MM.1S (cell line): Measurements from ENCODE around the gene FRY.

Experiments
- DNase-seq: peaks from one replicate; pipeline ENCODE4 v3.0.0-alpha.2; 2015
- H2AFZ ChIP-seq: fragments of 300-600 bp; sonication (generic); 2 replicates; pipeline ENCODE4 v1.6.0; 2016; ENCODE audit warnings: antibody characterized with exemption, low read length
- H3F3A ChIP-seq: fragments of 300-600 bp; sonication (generic); 2 replicates; pipeline ENCODE4 v1.6.1; 2016; ENCODE audit warnings: mild to moderate bottlenecking, antibody characterized with exemption, low read length, moderate library complexity, mixed read lengths; ENCODE audit not compliant: insufficient read depth
- H3K27ac ChIP-seq: fragments of 300-600 bp; sonication (generic); 2 replicates; pipeline ENCODE4 v1.5.1; 2016; ENCODE audit warnings: mild to moderate bottlenecking, low read length
- H3K27me3 ChIP-seq: fragments of 300-600 bp; sonication (generic); replicated peaks from 2 replicates; pipeline ENCODE4 v1.6.0; 2016; ENCODE audit warnings: low read length; ENCODE audit not compliant: insufficient read depth
- H3K36me3 ChIP-seq: fragments of 300-600 bp; sonication (generic); replicated peaks from 2 replicates; pipeline ENCODE4 v1.6.1; 2016; ENCODE audit warnings: mild to moderate bottlenecking, low read length, mixed read lengths; ENCODE audit not compliant: insufficient read depth
- H3K4me1 ChIP-seq: fragments of 300-600 bp; sonication (generic); 2 replicates; pipeline ENCODE4 v1.6.1; 2016; ENCODE audit warnings: low read length, mixed read lengths
- H3K4me2 ChIP-seq: fragments of 300-600 bp; sonication (generic); 2 replicates; pipeline ENCODE4 v1.6.0; 2016; ENCODE audit warnings: low read depth, low read length
- H3K4me3 ChIP-seq: fragments of 300-600 bp; sonication (generic); 2 replicates; pipeline ENCODE4 v1.5.1; 2016; ENCODE audit warnings: low read length, mixed read lengths
- H3K79me2 ChIP-seq: fragments of 300-600 bp; sonication (generic); 2 replicates; pipeline ENCODE4 v1.6.1; 2016; ENCODE audit warnings: mixed run types, low read length, mixed read lengths
- H3K9ac ChIP-seq: fragments of 300-600 bp; sonication (generic); 2 replicates; pipeline ENCODE4 v1.6.1; 2016; ENCODE audit warnings: low read length, mixed read lengths
- H3K9me2 ChIP-seq: fragments of 300-600 bp; sonication (generic); replicated peaks from 2 replicates; pipeline ENCODE4 v1.6.1; 2016; ENCODE audit warnings: mild to moderate bottlenecking, low read length, mixed read lengths; ENCODE audit not compliant: insufficient read depth
- H3K9me3 ChIP-seq: fragments of 300-600 bp; sonication (generic); replicated peaks from 2 replicates; pipeline ENCODE4 v1.6.1; 2016; ENCODE audit warnings: mild to moderate bottlenecking, low read length, mixed read lengths; ENCODE audit not compliant: insufficient read depth
- H4K20me1 ChIP-seq: fragments of 300-600 bp; sonication (generic); 2 replicates; pipeline ENCODE4 v1.6.1; 2016; ENCODE audit warnings: mild to moderate bottlenecking, low read length, moderate library complexity, mixed read lengths; ENCODE audit not compliant: insufficient read depth
- EZH2 ChIP-seq: fragments of 300-600 bp; sonication (generic); optimal IDR thresholded peaks from 2 replicates; pipeline ENCODE3; 2017; ENCODE audit warnings: low read depth, mild to moderate bottlenecking, antibody characterized with exemption, low read length, mixed read lengths
- EZH2phosphoT487 ChIP-seq: fragments of 300-600 bp; sonication (generic); IDR thresholded peaks from 2 replicates; pipeline ENCODE4 v1.6.1; 2018; ENCODE audit warnings: antibody characterized with exemption, low read length
- TF ChIP-seq, protein P1 (sequence below): fragments of 300-600 bp; sonication (generic); IDR thresholded peaks from 2 replicates; pipeline ENCODE4 v1.5.1; 2016; ENCODE audit warnings: antibody characterized with exemption, low read length, mixed read lengths

The FRY gene

DNA sequence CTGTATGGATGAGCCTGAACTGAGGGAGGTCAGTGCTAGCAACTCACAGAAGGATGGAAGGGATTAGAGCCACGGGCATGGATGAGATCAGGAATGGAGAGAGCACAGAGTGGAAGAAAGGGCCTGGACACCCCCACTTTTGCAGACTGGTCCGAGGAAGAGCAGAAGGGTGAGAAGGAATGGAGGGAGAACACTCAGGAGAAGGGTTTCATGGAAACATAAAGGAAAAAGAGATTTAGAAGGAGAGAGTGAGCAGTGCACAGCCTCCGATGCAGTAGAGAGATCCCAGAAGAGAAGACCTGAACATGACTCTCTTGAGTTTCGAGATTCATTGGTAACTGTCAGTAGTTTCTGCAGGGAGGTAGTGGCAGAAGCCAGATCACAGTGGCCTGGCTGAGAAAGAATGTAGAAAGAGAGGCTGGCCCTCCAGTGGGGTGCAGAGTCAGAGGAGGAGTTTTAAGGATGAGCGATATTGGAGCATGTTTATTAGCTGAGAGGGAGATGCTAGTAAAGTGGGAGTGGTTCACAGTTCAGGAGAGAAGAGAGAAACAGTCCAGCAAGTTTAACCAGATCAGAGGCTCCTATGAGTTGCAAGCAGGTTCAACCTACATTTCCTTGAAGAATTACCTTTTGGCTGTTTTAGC, 174.6 kb downstream of the FRY start:
- H3K79me2 ChIP-seq = no peaks in the 10 kb centered on the region
- no peaks in the 10 kb centered on the region for H4K20me1 ChIP-seq
- no peak for DNase-seq
- no peak overlapping the region for H3K4me2 ChIP-seq
- H3K27me3 ChIP-seq = no peaks in the 10 kb centered on the region
- H2AFZ ChIP-seq = no peak overlapping the region
- H3K9me2 ChIP-seq = no peaks in the 10 kb centered on the region
- no peaks in the 10 kb centered on the region for H3F3A ChIP-seq
- no peaks in the 10 kb centered on the region for H3K4me1 ChIP-seq
- H3K36me3 ChIP-seq = no peaks in the 10 kb centered on the region
- H3K9me3 ChIP-seq = no peaks in the 10 kb centered on the region
- no peak overlapping the region for H3K4me3 ChIP-seq
- TF ChIP-seq, protein P1, sequence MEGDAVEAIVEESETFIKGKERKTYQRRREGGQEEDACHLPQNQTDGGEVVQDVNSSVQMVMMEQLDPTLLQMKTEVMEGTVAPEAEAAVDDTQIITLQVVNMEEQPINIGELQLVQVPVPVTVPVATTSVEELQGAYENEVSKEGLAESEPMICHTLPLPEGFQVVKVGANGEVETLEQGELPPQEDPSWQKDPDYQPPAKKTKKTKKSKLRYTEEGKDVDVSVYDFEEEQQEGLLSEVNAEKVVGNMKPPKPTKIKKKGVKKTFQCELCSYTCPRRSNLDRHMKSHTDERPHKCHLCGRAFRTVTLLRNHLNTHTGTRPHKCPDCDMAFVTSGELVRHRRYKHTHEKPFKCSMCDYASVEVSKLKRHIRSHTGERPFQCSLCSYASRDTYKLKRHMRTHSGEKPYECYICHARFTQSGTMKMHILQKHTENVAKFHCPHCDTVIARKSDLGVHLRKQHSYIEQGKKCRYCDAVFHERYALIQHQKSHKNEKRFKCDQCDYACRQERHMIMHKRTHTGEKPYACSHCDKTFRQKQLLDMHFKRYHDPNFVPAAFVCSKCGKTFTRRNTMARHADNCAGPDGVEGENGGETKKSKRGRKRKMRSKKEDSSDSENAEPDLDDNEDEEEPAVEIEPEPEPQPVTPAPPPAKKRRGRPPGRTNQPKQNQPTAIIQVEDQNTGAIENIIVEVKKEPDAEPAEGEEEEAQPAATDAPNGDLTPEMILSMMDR = no peak
- no peak overlapping the region for H3K27ac ChIP-seq
- H3K9ac ChIP-seq = no peak overlapping the region

- Histone ChIP-seq H3K9me2 (no peaks in the 10 kb centered on the region), H3K4me1 (no peaks in the 10 kb centered on the region)
Measured at GRCh38 chr13:32208860-32209259, 177.3 kb downstream of the FRY start.

GRCh38 chr13:32209652-32210051, 178.1 kb downstream of the FRY start:
- Histone ChIP-seq H3F3A (no peaks in the 10 kb centered on the region), H3K9me2 (no peaks in the 10 kb centered on the region), H3K4me2 (no peak overlapping the region), H3K36me3 (no peaks in the 10 kb centered on the region), H3K9me3 (no peaks in the 10 kb centered on the region), H2AFZ (no peak overlapping the region), H4K20me1 (no peaks in the 10 kb centered on the region), H3K27me3 (no peaks in the 10 kb centered on the region), H3K4me3 (no peak overlapping the region), H3K27ac (no peak overlapping the region), H3K4me1 (no peaks in the 10 kb centered on the region), H3K79me2 (no peaks in the 10 kb centered on the region), H3K9ac (no peak overlapping the region)
- no peak for TF ChIP-seq EZH2
- TF ChIP-seq, protein P1 = no peak
- no peak for TF ChIP-seq EZH2phosphoT487
- no peak for DNase-seq

More at GRCh38 chr13:32208860-32209259, 177.3 kb downstream of the FRY start:
- Histone ChIP-seq H3K4me3 (no peak overlapping the region), H4K20me1 (no peaks in the 10 kb centered on the region), H3F3A (no peaks in the 10 kb centered on the region), H3K9ac (no peak overlapping the region), H3K36me3 (no peaks in the 10 kb centered on the region), H3K27me3 (no peaks in the 10 kb centered on the region), H3K27ac (no peak overlapping the region), H3K9me3 (no peaks in the 10 kb centered on the region), H3K79me2 (no peaks in the 10 kb centered on the region), H2AFZ (no peak overlapping the region), H3K4me2 (no peak overlapping the region)
- TF ChIP-seq, protein P1 = no peak
- TF ChIP-seq EZH2phosphoT487 (no peak), EZH2 (no peak)
- DNase-seq = no peak
